Adipocyte (in vitro differentiated cells): ENCODE measurements around the gene TRIM44.
"Not testable (repeated sequence)": the region's sequence is repeated elsewhere in the genome, so short reads cannot be mapped to it uniquely, and the experiment has no call there.

ENCODE experiments used
- DNase-seq: peaks from one replicate; pipeline ENCODE4 v3.0.0-alpha.2; 2015; ENCODE audit warnings: low read depth
- H3K27me3 ChIP-seq: replicated peaks from 2 replicates; pipeline ENCODE4 v1.7.0; 2013; ENCODE audit warnings: mild to moderate bottlenecking, low read length, moderate library complexity; ENCODE audit not compliant: control insufficient read depth, insufficient read depth
- H3K36me3 ChIP-seq: 2 replicates; pipeline ENCODE4 v1.7.0; 2013; ENCODE audit warnings: low read length, mild to moderate bottlenecking, moderate library complexity; ENCODE audit not compliant: control insufficient read depth, insufficient read depth, severe bottlenecking
- H3K4me1 ChIP-seq: 2 replicates; pipeline ENCODE4 v1.7.0; 2013; ENCODE audit warnings: mild to moderate bottlenecking, low read length, moderate library complexity; ENCODE audit not compliant: control insufficient read depth, insufficient read depth
- H3K4me3 ChIP-seq: 2 replicates; pipeline ENCODE4 v1.7.0; 2013; ENCODE audit warnings: mild to moderate bottlenecking, low read length, moderate library complexity
- H3K9ac ChIP-seq: 2 replicates; pipeline ENCODE4 v1.7.0; 2013; ENCODE audit warnings: mild to moderate bottlenecking, low read length, moderate library complexity
- H3K9me3 ChIP-seq: 2 replicates; pipeline ENCODE4 v1.7.0; 2013; ENCODE audit warnings: mild to moderate bottlenecking, low read length, moderate library complexity; ENCODE audit not compliant: control insufficient read depth

Gene TRIM44

GRCh38 chr11:35850191-35850590 is 187.6 kb downstream of the TRIM44 start:
- no peak for DNase-seq
- Histone ChIP-seq H3K9ac (no peak overlapping the region), H3K36me3 (no peaks in the 10 kb centered on the region), H3K4me1 (no peaks in the 10 kb centered on the region), H3K27me3 (peaks cover 22% of the 10 kb centered on the region), H3K4me3 (no peak overlapping the region), H3K9me3 (no peaks in the 10 kb centered on the region)

DNA sequence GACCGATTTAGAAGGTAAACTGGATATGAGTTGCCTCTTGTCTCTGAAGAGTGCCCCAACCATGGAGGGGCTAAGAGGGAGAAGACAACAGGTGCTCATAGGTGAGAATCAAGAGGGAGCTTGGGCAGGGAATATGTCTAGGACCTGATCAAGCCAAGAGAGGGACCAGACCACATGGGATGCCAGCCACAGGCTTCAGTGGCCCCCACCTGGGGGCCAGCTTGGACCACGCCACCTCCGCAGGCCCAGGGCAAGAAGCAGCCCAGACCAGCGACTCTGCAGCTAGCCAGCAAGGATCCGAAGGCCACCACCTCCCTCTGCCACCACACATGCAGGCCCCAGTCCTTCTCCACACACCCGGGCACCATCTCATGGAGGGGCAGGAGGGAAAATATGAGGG is 188.8 kb downstream of the TRIM44 start:
- Histone ChIP-seq H3K36me3 (no peaks in the 10 kb centered on the region), H3K9ac (no peak overlapping the region), H3K4me3 (no peak overlapping the region), H3K4me1 (no peaks in the 10 kb centered on the region), H3K9me3 (no peaks in the 10 kb centered on the region), H3K27me3 (peaks cover 20% of the 10 kb centered on the region)
- no peak for DNase-seq

- H3K4me1 ChIP-seq, result no peaks in the 10 kb centered on the region
- no peak overlapping the region for H3K9ac ChIP-seq
- DNase-seq, result no peak
- peaks cover 17% of the 10 kb centered on the region for H3K27me3 ChIP-seq
- H3K4me3 ChIP-seq, result no peak overlapping the region
- H3K9me3 ChIP-seq, result no peaks in the 10 kb centered on the region
- H3K36me3 ChIP-seq, result no peaks in the 10 kb centered on the region
Measured at GRCh38 chr11:35852056-35852455, 189.5 kb downstream of the TRIM44 start.

DNA sequence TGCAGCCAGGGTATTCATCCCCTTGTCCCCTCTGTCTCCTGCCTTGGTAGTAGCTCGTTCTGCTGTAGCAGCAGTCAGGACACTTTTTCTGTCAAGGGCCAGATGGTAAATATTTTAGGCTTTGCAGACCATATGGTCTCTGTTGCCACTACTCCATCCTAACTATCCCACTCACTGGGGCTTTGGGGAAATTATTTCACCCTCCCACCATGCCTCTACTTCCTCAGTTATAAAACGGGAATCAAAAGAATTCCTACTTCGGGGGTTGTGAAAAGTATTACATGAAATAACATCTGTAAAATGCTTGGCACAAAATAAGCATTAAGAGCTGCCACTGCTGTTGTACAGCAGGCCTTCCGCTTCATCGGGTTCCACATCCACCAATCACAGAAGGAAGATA is 191.4 kb downstream of the TRIM44 start:
- no peaks in the 10 kb centered on the region for H3K4me1 ChIP-seq
- no peaks in the 10 kb centered on the region for H3K9me3 ChIP-seq
- H3K4me3 ChIP-seq, result no peak overlapping the region
- DNase-seq, result no peak
- no peaks in the 10 kb centered on the region for H3K36me3 ChIP-seq
- no peak overlapping the region for H3K9ac ChIP-seq
- H3K27me3 ChIP-seq, result peaks cover 4% of the 10 kb centered on the region

- Histone ChIP-seq H3K9me3 (no peaks in the 10 kb centered on the region), H3K9ac (no peak overlapping the region), H3K4me1 (no peaks in the 10 kb centered on the region), H3K27me3 (no peaks in the 10 kb centered on the region), H3K36me3 (no peaks in the 10 kb centered on the region), H3K4me3 (no peak overlapping the region)
- no peak for DNase-seq
Measured at GRCh38 chr11:35855671-35856070, 193.1 kb downstream of the TRIM44 start.

- no peaks in the 10 kb centered on the region for H3K9me3 ChIP-seq
- no peaks in the 10 kb centered on the region for H3K27me3 ChIP-seq
- H3K36me3 ChIP-seq, result no peaks in the 10 kb centered on the region
- no peaks in the 10 kb centered on the region for H3K4me1 ChIP-seq
- H3K4me3 ChIP-seq, result no peak overlapping the region
- H3K9ac ChIP-seq, result no peak overlapping the region
- DNase-seq, result no peak
Measured at GRCh38 chr11:35856259-35856658, 193.7 kb downstream of the TRIM44 start.

GRCh38 chr11:35856756-35857155 is 194.2 kb downstream of the TRIM44 start:
- H3K9ac ChIP-seq, result no peak overlapping the region
- no peaks in the 10 kb centered on the region for H3K9me3 ChIP-seq
- no peaks in the 10 kb centered on the region for H3K27me3 ChIP-seq
- no peak for DNase-seq
- H3K4me3 ChIP-seq, result no peak overlapping the region
- H3K36me3 ChIP-seq, result no peaks in the 10 kb centered on the region
- H3K4me1 ChIP-seq, result no peaks in the 10 kb centered on the region

- Histone ChIP-seq H3K9ac (no peak overlapping the region), H3K4me3 (no peak overlapping the region), H3K27me3 (no peaks in the 10 kb centered on the region), H3K9me3 (no peaks in the 10 kb centered on the region), H3K36me3 (no peaks in the 10 kb centered on the region), H3K4me1 (no peaks in the 10 kb centered on the region)
- no peak for DNase-seq
Measured at GRCh38 chr11:35857922-35858321, 195.3 kb downstream of the TRIM44 start.

DNA sequence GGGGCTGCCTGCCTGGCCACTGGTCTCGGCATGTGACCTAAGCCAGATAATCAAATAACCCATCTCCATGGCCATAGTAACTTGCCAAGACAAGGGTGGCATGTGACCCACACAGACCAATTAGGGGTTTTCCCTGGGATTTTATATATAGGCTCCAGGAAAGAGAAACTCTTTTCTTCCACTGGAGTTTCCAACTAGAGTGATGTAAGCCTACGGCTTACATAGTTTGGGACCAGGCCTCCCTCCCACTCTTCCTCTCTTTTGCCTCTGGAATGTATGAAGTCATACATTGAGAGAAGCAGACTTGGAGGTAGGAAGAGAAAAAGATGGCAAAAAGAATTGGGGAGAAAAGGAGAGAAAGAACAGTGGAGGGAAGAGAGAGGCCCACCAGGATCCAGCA is 196.7 kb downstream of the TRIM44 start:
- Histone ChIP-seq H3K9me3 (no peaks in the 10 kb centered on the region), H3K36me3 (no peaks in the 10 kb centered on the region), H3K27me3 (no peaks in the 10 kb centered on the region), H3K4me1 (no peaks in the 10 kb centered on the region), H3K9ac (no peak overlapping the region), H3K4me3 (no peak overlapping the region)
- DNase-seq, result no peak

- DNase-seq, H3K9me3 ChIP-seq, H3K4me3 ChIP-seq, H3K27me3 ChIP-seq, H3K36me3 ChIP-seq, H3K4me1 ChIP-seq, H3K9ac ChIP-seq: not testable (repeated sequence)
Measured at GRCh38 chr11:35860194-35860593, 197.6 kb downstream of the TRIM44 start.

GRCh38 chr11:35861191-35861590 is 198.6 kb downstream of the TRIM44 start:
- no peak overlapping the region for H3K4me3 ChIP-seq
- no peak overlapping the region for H3K9ac ChIP-seq
- H3K36me3 ChIP-seq, result no peaks in the 10 kb centered on the region
- peaks cover 4% of the 10 kb centered on the region for H3K27me3 ChIP-seq
- H3K4me1 ChIP-seq, result no peaks in the 10 kb centered on the region
- H3K9me3 ChIP-seq, result no peaks in the 10 kb centered on the region
- no peak for DNase-seq

DNA sequence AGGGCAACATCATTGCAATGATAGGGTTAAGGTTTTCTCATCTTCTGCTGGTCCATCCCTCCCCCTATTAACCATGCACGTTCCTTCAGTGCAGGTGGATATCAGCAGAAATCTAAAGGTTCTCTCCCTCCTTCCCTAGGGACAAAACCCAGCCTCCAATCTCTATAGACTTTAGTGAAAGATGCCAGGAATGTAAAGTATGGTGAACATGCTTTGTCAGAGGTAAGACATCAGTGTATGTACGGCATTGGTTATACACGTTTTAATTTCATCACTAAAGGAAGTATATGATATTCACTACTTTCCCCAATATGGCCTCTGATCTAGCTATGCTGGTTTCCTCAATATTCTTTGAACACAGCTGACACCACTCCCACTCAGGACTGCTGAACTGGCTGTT is 200.1 kb downstream of the TRIM44 start:
- Histone ChIP-seq H3K4me1 (no peaks in the 10 kb centered on the region), H3K27me3 (peaks cover 4% of the 10 kb centered on the region), H3K9me3 (no peaks in the 10 kb centered on the region), H3K9ac (no peak overlapping the region), H3K4me3 (no peak overlapping the region), H3K36me3 (no peaks in the 10 kb centered on the region)
- no peak for DNase-seq
